KMS-11 (cell line): ENCODE measurements around the gene AP5M1.

Experiments
- H2AFZ ChIP-seq: fragments of 200-600 bp; sonication (generic); 2 replicates; pipeline ENCODE4 v1.6.1; 2016; ENCODE audit warnings: antibody characterized with exemption, mixed run types, low read depth
- H3K27ac ChIP-seq: fragments of 200-600 bp; sonication (generic); 2 replicates; pipeline ENCODE4 v1.6.1; 2016; ENCODE audit warnings: mild to moderate bottlenecking, mixed run types
- H3K27me3 ChIP-seq: fragments of 200-600 bp; sonication (generic); 2 replicates; pipeline ENCODE4 v1.6.1; 2017; ENCODE audit warnings: mild to moderate bottlenecking, low read depth, mixed run types, moderate library complexity; ENCODE audit not compliant: insufficient read depth
- H3K36me3 ChIP-seq: fragments of 200-600 bp; sonication (generic); 2 replicates; pipeline ENCODE4 v1.6.1; 2017; ENCODE audit warnings: mild to moderate bottlenecking, mixed run types; ENCODE audit not compliant: insufficient read depth
- H3K4me1 ChIP-seq: fragments of 200-600 bp; sonication (generic); 2 replicates; pipeline ENCODE4 v1.6.1; 2016; ENCODE audit warnings: mild to moderate bottlenecking, low read depth, mixed run types; ENCODE audit not compliant: poor library complexity, severe bottlenecking
- H3K4me2 ChIP-seq: fragments of 200-600 bp; sonication (generic); 2 replicates; pipeline ENCODE4 v1.7.0; 2016; ENCODE audit warnings: mild to moderate bottlenecking, mixed run types
- H3K4me3 ChIP-seq: fragments of 200-600 bp; sonication (generic); IDR thresholded peaks from 2 replicates; pipeline ENCODE4 v1.6.1; 2017; ENCODE audit warnings: low read depth, low read length, mixed read lengths; ENCODE audit not compliant: insufficient read depth
- H3K79me2 ChIP-seq: fragments of 200-600 bp; sonication (generic); 2 replicates; pipeline ENCODE4 v1.6.1; 2016; ENCODE audit warnings: low read depth, mixed run types; ENCODE audit not compliant: insufficient read depth
- H3K9ac ChIP-seq: fragments of 200-600 bp; sonication (generic); 2 replicates; pipeline ENCODE4 v1.6.1; 2016; ENCODE audit warnings: mild to moderate bottlenecking, mixed run types
- H4K20me1 ChIP-seq: fragments of 200-600 bp; sonication (generic); 2 replicates; pipeline ENCODE4 v1.6.1; 2016; ENCODE audit warnings: mild to moderate bottlenecking, mixed run types; ENCODE audit not compliant: insufficient read depth
- CTCF ChIP-seq: fragments of 200-600 bp; sonication (generic); conservative IDR thresholded peaks from 2 replicates; pipeline ENCODE4 v1.6.1; 2017; ENCODE audit warnings: low read depth, mild to moderate bottlenecking, antibody characterized with exemption, low read length, moderate library complexity, mixed read lengths

Gene AP5M1

GRCh38 chr14:57262117-57262516 is 6.7 kb upstream of the AP5M1 start:
- H3K9ac ChIP-seq, result no peak overlapping the region
- no peak overlapping the region for H3K4me3 ChIP-seq
- no peaks in the 10 kb centered on the region for H3K36me3 ChIP-seq
- no peak overlapping the region for H3K4me2 ChIP-seq
- H2AFZ ChIP-seq, result no peak overlapping the region
- TF ChIP-seq CTCF, result no peak
- H3K27ac ChIP-seq, result no peak overlapping the region
- H3K79me2 ChIP-seq, result peaks cover 34% of the 10 kb centered on the region; the same call in 1 of the 2 replicates
- peaks cover 3% of the 10 kb centered on the region for H3K4me1 ChIP-seq
- no peaks in the 10 kb centered on the region for H4K20me1 ChIP-seq
- no peaks in the 10 kb centered on the region for H3K27me3 ChIP-seq

GRCh38 chr14:57266065-57266464 is 2.7 kb upstream of the AP5M1 start:
- TF ChIP-seq CTCF, result no peak
- Histone ChIP-seq H3K79me2 (peaks cover 51% of the 10 kb centered on the region; the same call in 1 of the 2 replicates), H3K9ac (no peak overlapping the region), H3K4me3 (no peak overlapping the region), H2AFZ (no peak overlapping the region), H4K20me1 (no peaks in the 10 kb centered on the region), H3K4me2 (no peak overlapping the region), H3K4me1 (peaks cover 21% of the 10 kb centered on the region), H3K27me3 (no peaks in the 10 kb centered on the region), H3K27ac (no peak overlapping the region), H3K36me3 (no peaks in the 10 kb centered on the region)

GRCh38 chr14:57273236-57273635 is 4.5 kb downstream of the AP5M1 start:
- Histone ChIP-seq H3K27me3 (no peaks in the 10 kb centered on the region), H3K79me2 (peaks cover 29% of the 10 kb centered on the region; the same call in 1 of the 2 replicates)
- TF ChIP-seq CTCF, result no peak

GRCh38 chr14:57274551-57274950 is 5.8 kb downstream of the AP5M1 start:
- no peak for TF ChIP-seq CTCF
- Histone ChIP-seq H3K4me1 (peaks cover 19% of the 10 kb centered on the region), H3K79me2 (peaks cover 29% of the 10 kb centered on the region; the same call in 1 of the 2 replicates)

More at GRCh38 chr14:57273236-57273635, 4.5 kb downstream of the AP5M1 start:
- H3K36me3 ChIP-seq, result no peaks in the 10 kb centered on the region
- no peak overlapping the region for H2AFZ ChIP-seq
- H3K4me2 ChIP-seq, result no peak overlapping the region
- H3K4me3 ChIP-seq, result no peak overlapping the region
- H3K4me1 ChIP-seq, result peaks cover 19% of the 10 kb centered on the region
- no peaks in the 10 kb centered on the region for H4K20me1 ChIP-seq
- H3K27ac ChIP-seq, result no peak overlapping the region
- H3K9ac ChIP-seq, result no peak overlapping the region

More at GRCh38 chr14:57274551-57274950, 5.8 kb downstream of the AP5M1 start:
- Histone ChIP-seq H3K4me3 (no peak overlapping the region), H3K27me3 (no peaks in the 10 kb centered on the region), H3K4me2 (no peak overlapping the region), H3K36me3 (no peaks in the 10 kb centered on the region), H4K20me1 (no peaks in the 10 kb centered on the region), H2AFZ (no peak overlapping the region), H3K9ac (no peak overlapping the region), H3K27ac (no peak overlapping the region)
